HEK293 (cell line): ENCODE data around the gene HELQ.

Experiments used
- BCL6B ChIP-seq: fragments of 450-650 bp; formaldehyde crosslinking; IDR thresholded peaks from 2 replicates; pipeline ENCODE4 v1.5.1; 2017; ENCODE audit warnings: missing biosample characterization, missing genetic modification characterization
- EGR2 ChIP-seq: fragments of 450-650 bp; formaldehyde crosslinking; IDR thresholded peaks from 2 replicates; pipeline ENCODE4 v1.5.1; 2016; ENCODE audit warnings: low read depth, missing biosample characterization, missing genetic modification characterization
- HIC1 ChIP-seq: fragments of 450-650 bp; formaldehyde crosslinking; IDR thresholded peaks from 2 replicates; pipeline ENCODE4 v1.5.1; 2016; ENCODE audit warnings: missing biosample characterization, missing genetic modification characterization
- KLF16 ChIP-seq: fragments of 450-650 bp; formaldehyde crosslinking; IDR thresholded peaks from 2 replicates; pipeline ENCODE4 v1.5.1; 2017; ENCODE audit warnings: missing biosample characterization, missing genetic modification characterization
- KLF17 ChIP-seq: fragments of 450-650 bp; formaldehyde crosslinking; IDR thresholded peaks from 2 replicates; pipeline ENCODE4 v1.5.1; 2016; ENCODE audit warnings: missing biosample characterization, missing genetic modification characterization
- REST ChIP-seq: fragments of 450-650 bp; formaldehyde crosslinking; IDR thresholded peaks from 2 replicates; pipeline ENCODE4 v1.5.1; 2016; ENCODE audit warnings: missing biosample characterization, missing genetic modification characterization
- SCRT2 ChIP-seq: fragments of 450-650 bp; formaldehyde crosslinking; IDR thresholded peaks from 2 replicates; pipeline ENCODE4 v1.5.1; 2016; ENCODE audit warnings: missing biosample characterization, missing genetic modification characterization
- ZBTB17 ChIP-seq: fragments of 450-650 bp; formaldehyde crosslinking; IDR thresholded peaks from 2 replicates; pipeline ENCODE4 v1.5.1; 2016; ENCODE audit warnings: missing biosample characterization, missing genetic modification characterization
- ZBTB26 ChIP-seq: fragments of 450-650 bp; formaldehyde crosslinking; optimal IDR thresholded peaks from 2 replicates; pipeline ENCODE3; 2016; ENCODE audit warnings: missing biosample characterization, mild to moderate bottlenecking, missing genetic modification characterization
- ZBTB6 ChIP-seq: fragments of 450-650 bp; formaldehyde crosslinking; IDR thresholded peaks from 2 replicates; pipeline ENCODE4 v1.5.1; 2017; ENCODE audit warnings: missing biosample characterization, missing genetic modification characterization
- ZNF174 ChIP-seq: fragments of 450-650 bp; formaldehyde crosslinking; IDR thresholded peaks from 2 replicates; pipeline ENCODE4 v1.5.0; 2017; ENCODE audit warnings: missing biosample characterization, mild to moderate bottlenecking, missing genetic modification characterization
- ZNF302 ChIP-seq: fragments of 450-650 bp; formaldehyde crosslinking; IDR thresholded peaks from 2 replicates; pipeline ENCODE4 v1.5.1; 2016; ENCODE audit warnings: missing biosample characterization, missing genetic modification characterization, low read depth
- ZNF335 ChIP-seq: fragments of 450-650 bp; formaldehyde crosslinking; conservative IDR thresholded peaks from 2 replicates; pipeline ENCODE4 v1.5.1; 2016; ENCODE audit warnings: missing biosample characterization, missing genetic modification characterization
- ZNF398 ChIP-seq: fragments of 450-650 bp; formaldehyde crosslinking; IDR thresholded peaks from 2 replicates; pipeline ENCODE4 v1.5.1; 2017; ENCODE audit warnings: missing biosample characterization, missing genetic modification characterization
- ZNF426 ChIP-seq: fragments of 450-650 bp; formaldehyde crosslinking; IDR thresholded peaks from 2 replicates; pipeline ENCODE4 v1.5.1; 2017; ENCODE audit warnings: missing biosample characterization, missing genetic modification characterization, mild to moderate bottlenecking, inconsistent platforms, moderate library complexity
- ZNF501 ChIP-seq: fragments of 450-650 bp; formaldehyde crosslinking; IDR thresholded peaks from 2 replicates; pipeline ENCODE4 v1.5.1; 2016; ENCODE audit warnings: missing biosample characterization, missing genetic modification characterization
- ZNF513 ChIP-seq: fragments of 450-650 bp; IDR thresholded peaks from 2 replicates; pipeline ENCODE4 v1.5.1; 2018; ENCODE audit warnings: missing biosample characterization, missing genetic modification characterization
- ZNF529 ChIP-seq: fragments of 450-650 bp; formaldehyde crosslinking; IDR thresholded peaks from 2 replicates; pipeline ENCODE4 v1.5.1; 2017; ENCODE audit warnings: missing genetic modification characterization, missing biosample characterization; ENCODE audit not compliant: insufficient replicate concordance
- ZNF544 ChIP-seq: fragments of 450-650 bp; formaldehyde crosslinking; IDR thresholded peaks from 2 replicates; pipeline ENCODE4 v1.5.0; 2017; ENCODE audit warnings: missing biosample characterization, missing genetic modification characterization
- ZNF600 ChIP-seq: fragments of 450-650 bp; formaldehyde crosslinking; IDR thresholded peaks from 2 replicates; pipeline ENCODE4 v1.5.1; 2016; ENCODE audit warnings: missing biosample characterization, missing genetic modification characterization
- ZNF623 ChIP-seq: fragments of 450-650 bp; formaldehyde crosslinking; IDR thresholded peaks from 2 replicates; pipeline ENCODE4 v1.5.1; 2016; ENCODE audit warnings: missing biosample characterization, missing genetic modification characterization
- ZNF629 ChIP-seq: fragments of 450-650 bp; formaldehyde crosslinking; IDR thresholded peaks from 2 replicates; pipeline ENCODE4 v1.5.1; 2017; ENCODE audit warnings: missing biosample characterization, missing genetic modification characterization
- ZSCAN30 ChIP-seq: fragments of 450-650 bp; IDR thresholded peaks from 2 replicates; pipeline ENCODE4 v1.5.1; 2018; ENCODE audit warnings: missing biosample characterization, mild to moderate bottlenecking, missing genetic modification characterization, moderate library complexity

Gene HELQ

GRCh38 chr4:83484500-83485461, 29.2 kb upstream of the HELQ start, which contains the start of gene ABRAXAS1 (continued):
- TF ChIP-seq ZBTB26 (tag by site-specific recombination) (peak; percentile 92), ZNF174 (no peak), ZBTB6 (0 out of 2 replicates have a peak, but pooled peaks have one; percentile 12), KLF16 (tag by site-specific recombination) (no peak), SCRT2 (tag by site-specific recombination) (peak; percentile 83), ZNF302 (no peak), ZNF501 (tag by site-specific recombination) (peak; percentile 44; the same call in 1 of the 2 replicates), ZNF426 (no peak), KLF17 (0 out of 2 replicates have a peak, but pooled peaks have one; percentile 45), REST (tag by site-specific recombination) (peak; percentile 23; the same call in 1 of the 2 replicates), ZNF600 (tag by site-specific recombination) (peak; percentile 85), ZNF544 (tag by site-specific recombination) (no peak), EGR2 (tag by site-specific recombination) (peak; percentile 43), ZNF529 (no peak), ZNF513 (tag by site-specific recombination) (no peak), HIC1 (tag by site-specific recombination) (peak; percentile 30; the same call in 1 of the 2 replicates), ZNF623 (tag by site-specific recombination) (peak; percentile 6; the same call in 1 of the 2 replicates), BCL6B (no peak), ZBTB17 (tag by site-specific recombination) (peak; percentile 79), ZSCAN30 (tag by site-specific recombination) (peak; percentile 62; the same call in 1 of the 2 replicates), ZNF398 (peak; percentile 89), ZNF629 (tag by site-specific recombination) (peak; percentile 47), ZNF335 (tag by site-specific recombination) (peak; percentile 95)
